Liver (tissue), 2 donors: ENCODE results near the gene TTYH2.

Source experiments
- YY1 ChIP-seq: IDR thresholded peaks from 2 replicates; pipeline ENCODE4 v1.6.1; 2016; ENCODE audit warnings: antibody characterized with exemption, mild to moderate bottlenecking
- TF ChIP-seq, protein P1 (sequence below): fragments of 150-350 bp; IDR thresholded peaks from 2 replicates; pipeline ENCODE4 v1.5.1; 2017; ENCODE audit warnings: improper control_type of control experiment, low read depth, low read length; ENCODE audit not compliant: missing input control
- donor health status: healthy.

DNA sequence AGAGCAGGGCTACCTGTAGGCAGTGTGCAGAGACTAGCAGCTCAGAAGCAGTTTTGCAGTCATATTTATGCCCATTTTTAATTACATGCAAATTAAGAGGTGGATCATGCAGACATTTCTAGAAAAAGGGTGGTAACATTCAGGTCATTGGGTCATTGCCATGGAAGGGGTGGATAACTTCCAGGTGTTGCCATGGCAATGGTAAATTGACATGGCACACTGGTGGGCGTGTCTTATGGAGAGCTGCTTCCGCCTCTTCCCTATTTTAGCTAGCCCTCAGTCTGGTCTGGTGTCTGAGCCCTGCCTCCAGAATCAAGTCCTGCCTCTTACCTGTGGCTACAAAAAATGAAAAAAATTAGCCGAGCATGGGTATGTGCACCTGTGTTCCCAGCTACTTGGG lies 57.9 kb downstream of the TTYH2 start:
- no peak for TF ChIP-seq YY1
- TF ChIP-seq, protein P1, sequence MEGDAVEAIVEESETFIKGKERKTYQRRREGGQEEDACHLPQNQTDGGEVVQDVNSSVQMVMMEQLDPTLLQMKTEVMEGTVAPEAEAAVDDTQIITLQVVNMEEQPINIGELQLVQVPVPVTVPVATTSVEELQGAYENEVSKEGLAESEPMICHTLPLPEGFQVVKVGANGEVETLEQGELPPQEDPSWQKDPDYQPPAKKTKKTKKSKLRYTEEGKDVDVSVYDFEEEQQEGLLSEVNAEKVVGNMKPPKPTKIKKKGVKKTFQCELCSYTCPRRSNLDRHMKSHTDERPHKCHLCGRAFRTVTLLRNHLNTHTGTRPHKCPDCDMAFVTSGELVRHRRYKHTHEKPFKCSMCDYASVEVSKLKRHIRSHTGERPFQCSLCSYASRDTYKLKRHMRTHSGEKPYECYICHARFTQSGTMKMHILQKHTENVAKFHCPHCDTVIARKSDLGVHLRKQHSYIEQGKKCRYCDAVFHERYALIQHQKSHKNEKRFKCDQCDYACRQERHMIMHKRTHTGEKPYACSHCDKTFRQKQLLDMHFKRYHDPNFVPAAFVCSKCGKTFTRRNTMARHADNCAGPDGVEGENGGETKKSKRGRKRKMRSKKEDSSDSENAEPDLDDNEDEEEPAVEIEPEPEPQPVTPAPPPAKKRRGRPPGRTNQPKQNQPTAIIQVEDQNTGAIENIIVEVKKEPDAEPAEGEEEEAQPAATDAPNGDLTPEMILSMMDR, result no peak
